ENCODE results near the gene RPL23.

Gene RPL23

GRCh38 chr17:38798614-38799500, 54.7 kb downstream of the RPL23 start:
- in situ Hi-C loops (cut with HindIII; ENCODE audit: low pct_ligation_motif_present, low sequenced_read_pairs) = no loop called here
- Histone ChIP-seq H3K27ac (peak overlapping the region; percentile 100), H3K27me3 (replicated peaks) (no peaks in the 10 kb centered on the region), H3K4me3 (ENCODE audit: low read depth, low read length) (peak overlapping the region; percentile 88), H3K36me3 (replicated peaks) (peaks cover 18% of the 10 kb centered on the region)
- peak; percentile 33 for DNase-seq
- TF ChIP-seq CTCF (IDR thresholded peaks at IDR 0.05; ENCODE audit: low read depth, low read length, missing control alignments) = no peak
